ENCODE results near the gene ZNF487. TPM values are rescaled to one million over a fixed set of nuclear protein-coding genes. Genes with fewer than 3 reads are reported as not detected.

ZNF487 gene
- total RNA-seq (1 to 10 TPM; 1.5 to 4.2 TPM), polyA plus RNA-seq (7.9 TPM)

DNA sequence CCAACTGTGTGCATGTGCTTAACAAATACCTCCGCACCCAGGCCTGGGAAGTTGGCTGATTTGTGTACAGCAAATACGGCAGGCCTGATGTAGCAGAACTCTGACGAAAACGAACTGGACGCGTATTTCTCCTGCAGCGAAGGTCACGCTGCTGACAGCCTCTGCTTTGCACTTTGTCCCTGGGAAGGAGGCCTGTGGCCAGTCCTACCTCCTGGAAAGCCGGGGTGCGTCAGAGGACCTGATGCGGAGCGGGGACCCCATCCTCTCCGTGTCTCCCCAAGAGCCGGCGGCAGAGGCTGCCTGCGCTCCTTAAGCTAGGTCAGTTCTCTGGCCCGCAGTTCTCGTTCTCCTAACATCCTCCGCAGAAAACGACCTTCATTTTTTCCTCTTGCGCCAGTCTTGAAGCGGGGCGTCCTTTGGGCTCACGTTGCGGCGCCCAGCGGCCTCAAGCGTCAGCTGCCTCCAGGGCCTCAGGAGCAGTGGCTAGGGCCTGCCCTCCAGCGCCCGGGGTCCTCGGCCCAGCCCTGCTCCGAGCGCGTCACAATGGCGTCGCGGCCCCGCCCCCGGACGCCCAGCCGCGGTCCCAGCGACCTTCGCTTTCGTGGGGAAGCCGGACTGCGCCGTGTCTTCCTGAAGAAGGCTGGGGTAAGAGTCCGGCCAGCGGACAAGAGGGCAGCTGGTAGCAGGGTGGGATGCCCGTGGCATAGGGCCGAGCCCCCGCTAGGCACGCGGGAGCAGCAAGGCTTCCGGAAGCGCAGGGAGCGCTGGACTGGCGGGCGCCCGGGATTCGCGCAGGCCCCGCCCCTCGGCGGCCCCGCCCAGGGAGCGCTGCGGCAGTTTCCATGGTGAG is at the start of gene ZNF487:
ZNF487 (plus strand) TSS at position 821 of the 850 bp plus-strand sequence. CDS start 38,703 bp downstream, outside the sequence.
- Mint-ChIP-seq H3K4me1 (peaks cover 20 to 36% (median 30%) of the 10 kb centered on the region in 3 donors), H3K36me3 (peaks cover 0 to 7% (median 4%) of the 10 kb centered on the region in 3 donors), H3K9me3 (no peaks in the 10 kb centered on the region), H3K27me3 (no peaks in the 10 kb centered on the region), H3K4me3 (peak within 1 kb of the TSS; percentile 94 to 100 (median 97)), H3K27ac (peak within 1 kb of the TSS; percentile 96 to 100 (median 99))
- Histone ChIP-seq H3K27ac (ENCODE audit: low read depth, low read length) (peak within 1 kb of the TSS; percentile 100), H3K36me3 (ENCODE audit: insufficient read depth, low read length) (no peaks in the 10 kb centered on the region), H3K27me3 (ENCODE audit: insufficient read depth, low read length, poor library complexity, severe bottlenecking) (no peaks in the 10 kb centered on the region), H3K9me3 (ENCODE audit: low read length) (no peaks in the 10 kb centered on the region), H3K4me3 (ENCODE audit: low read length) (peak within 1 kb of the TSS; percentile 99), H3K4me1 (ENCODE audit: insufficient read depth, low read length) (peaks cover 12% of the 10 kb centered on the region)
- CTCF ChIA-PET, result interaction anchor here (1.1 to 3.3 kb wide), 10 partner anchors 9 to 143 kb away, joined by 3 to 13 read pairs (median 5); no protein-coding TSS in a partner anchor
- peak; percentile 80 to 97 (median 94) for DNase-seq
- POLR2A ChIA-PET, result interaction anchor here (0.7 to 3.4 kb wide), 11 partner anchors 13 to 298 kb away, joined by 3 to 17 read pairs (median 4); partner anchors contain the start of genes CSGALNACT2 and HNRNPF

DNA sequence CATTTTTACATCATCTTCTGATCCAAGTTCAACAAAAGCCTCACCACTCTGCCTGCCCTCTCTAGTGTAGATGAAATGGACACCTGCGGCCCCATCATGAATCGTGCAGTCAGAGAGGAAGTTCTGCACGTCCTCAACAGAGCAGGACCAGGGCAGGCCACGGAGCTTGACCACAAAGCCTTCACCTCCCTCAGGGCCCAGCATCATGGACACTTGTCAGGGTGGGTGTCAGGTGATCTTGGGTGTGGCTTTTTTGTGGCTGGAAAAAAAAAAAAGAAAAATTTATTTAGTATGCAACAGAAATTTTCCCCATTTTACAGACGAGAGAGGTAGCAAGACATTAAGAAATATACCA is 49.3 kb upstream of the ZNF487 start:
- Mint-ChIP-seq H3K9me3 (no peaks in the 10 kb centered on the region), H3K36me3 (peaks cover 11 to 78% (median 31%) of the 10 kb centered on the region in 3 donors), H3K4me1 (peaks cover 46 to 83% (median 67%) of the 10 kb centered on the region in 3 donors), H3K4me3 (no peak overlapping the region), H3K27me3 (peaks cover 0 to 3% of the 10 kb centered on the region in 2 donors), H3K27ac (peak overlapping the region in 7 of 8 donors; percentile 55 to 93 (median 80))
- Histone ChIP-seq H3K27ac (ENCODE audit: low read depth, low read length) (peak overlapping the region; percentile 1), H3K36me3 (ENCODE audit: insufficient read depth, low read length) (peaks cover 61% of the 10 kb centered on the region), H3K9me3 (ENCODE audit: low read length) (no peaks in the 10 kb centered on the region), H3K4me3 (ENCODE audit: low read length) (no peak overlapping the region), H3K4me1 (ENCODE audit: insufficient read depth, low read length) (peaks cover 40% of the 10 kb centered on the region), H3K27me3 (ENCODE audit: insufficient read depth, low read length, poor library complexity, severe bottlenecking) (no peaks in the 10 kb centered on the region)
- CTCF ChIA-PET, result interaction anchor here (1.4 to 1.5 kb wide), 2 partner anchors 95 to 183 kb away, joined by 3 read pairs; no protein-coding TSS in a partner anchor
- POLR2A ChIA-PET, result interaction anchor here (0.7 kb wide), 2 partner anchors 14 to 70 kb away, joined by 4 read pairs; no protein-coding TSS in a partner anchor
- DNase-seq, result peak in 1 of 5 donors; percentile 26

DNA sequence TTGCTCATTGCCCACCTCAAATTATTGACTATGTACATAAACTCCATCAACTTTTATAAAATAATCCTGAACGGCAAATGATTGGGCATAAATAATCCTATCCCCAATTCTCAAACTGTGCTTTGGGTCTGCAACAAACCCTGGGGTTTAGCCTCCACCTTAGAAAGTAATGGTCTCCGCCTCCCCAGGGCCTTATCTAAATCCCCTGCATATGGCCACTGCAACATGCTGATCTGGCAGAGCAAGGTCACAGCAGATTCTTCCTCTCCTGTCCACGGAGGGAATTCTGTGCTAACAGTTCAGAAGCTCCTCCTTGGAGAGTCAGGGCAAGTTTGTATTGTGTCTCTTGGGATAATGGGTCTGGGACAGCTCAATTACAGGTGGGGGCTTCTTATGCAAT is 47.0 kb upstream of the ZNF487 start:
- no peaks in the 10 kb centered on the region for H3K9me3 Mint-ChIP-seq
- no peaks in the 10 kb centered on the region for H3K9me3 ChIP-seq (ENCODE audit: low read length)
- H3K4me3 ChIP-seq (ENCODE audit: low read length), result no peak overlapping the region
- no peak overlapping the region for H3K27ac ChIP-seq (ENCODE audit: low read depth, low read length)
- H3K27me3 Mint-ChIP-seq, result peaks cover 0 to 3% of the 10 kb centered on the region in 2 donors
- H3K4me1 Mint-ChIP-seq, result peaks cover 61 to 87% (median 84%) of the 10 kb centered on the region in 3 donors
- ChIA-PET CTCF (interaction anchor here (0.7 to 2.0 kb wide), 8 partner anchors 8 to 97 kb away, joined by 3 to 5 read pairs (median 4); partner anchors contain the start of gene HNRNPF), POLR2A (interaction anchor here (1.0 kb wide), 1 partner anchor 11 kb away, joined by 3 read pairs; no protein-coding TSS in a partner anchor)
- no peak overlapping the region for H3K4me3 Mint-ChIP-seq
- no peaks in the 10 kb centered on the region for H3K27me3 ChIP-seq (ENCODE audit: insufficient read depth, low read length, poor library complexity, severe bottlenecking)
- H3K36me3 Mint-ChIP-seq, result peaks cover 16 to 92% (median 37%) of the 10 kb centered on the region in 3 donors
- no peak for DNase-seq
- peaks cover 58% of the 10 kb centered on the region for H3K4me1 ChIP-seq (ENCODE audit: insufficient read depth, low read length)
- H3K36me3 ChIP-seq (ENCODE audit: insufficient read depth, low read length), result peaks cover 73% of the 10 kb centered on the region
- peak overlapping the region; percentile 79 to 98 (median 87) for H3K27ac Mint-ChIP-seq

DNA sequence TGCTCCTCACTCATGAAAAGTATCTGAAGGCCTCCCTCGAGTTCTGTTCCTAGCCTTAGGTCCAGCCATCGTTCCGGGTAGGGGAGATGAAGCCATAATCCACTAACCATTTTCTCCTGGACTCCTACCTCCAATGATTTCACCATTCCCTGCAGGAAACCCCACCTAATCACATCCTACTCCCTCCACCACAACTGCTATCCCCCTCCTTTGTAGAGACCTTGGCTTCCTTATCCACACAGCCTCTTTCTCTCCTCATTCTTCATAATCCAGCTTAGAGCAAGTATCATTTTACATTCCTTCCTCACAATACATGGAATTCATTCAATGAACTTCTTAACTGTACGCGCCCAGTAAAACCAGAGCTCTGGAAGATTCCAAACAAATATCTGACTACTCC is 46.6 kb upstream of the ZNF487 start:
- Mint-ChIP-seq H3K4me3 (no peak overlapping the region), H3K9me3 (no peaks in the 10 kb centered on the region), H3K36me3 (peaks cover 16 to 94% (median 40%) of the 10 kb centered on the region in 3 donors), H3K27ac (peak overlapping the region; percentile 52 to 98 (median 86)), H3K4me1 (peaks cover 65 to 91% (median 88%) of the 10 kb centered on the region in 3 donors), H3K27me3 (peaks cover 0 to 3% of the 10 kb centered on the region in 2 donors)
- H3K9me3 ChIP-seq (ENCODE audit: low read length), result no peaks in the 10 kb centered on the region
- DNase-seq, result no peak
- peaks cover 73% of the 10 kb centered on the region for H3K36me3 ChIP-seq (ENCODE audit: insufficient read depth, low read length)
- no peaks in the 10 kb centered on the region for H3K27me3 ChIP-seq (ENCODE audit: insufficient read depth, low read length, poor library complexity, severe bottlenecking)
- CTCF ChIA-PET, result interaction anchor here (0.7 to 2.0 kb wide), 10 partner anchors 8 to 97 kb away, joined by 3 to 5 read pairs (median 4); partner anchors contain the start of gene HNRNPF
- H3K4me3 ChIP-seq (ENCODE audit: low read length), result no peak overlapping the region
- no peak overlapping the region for H3K27ac ChIP-seq (ENCODE audit: low read depth, low read length)
- POLR2A ChIA-PET, result interaction anchor here (1.0 kb wide), 1 partner anchor 11 kb away, joined by 3 read pairs; no protein-coding TSS in a partner anchor
- H3K4me1 ChIP-seq (ENCODE audit: insufficient read depth, low read length), result peaks cover 63% of the 10 kb centered on the region

DNA sequence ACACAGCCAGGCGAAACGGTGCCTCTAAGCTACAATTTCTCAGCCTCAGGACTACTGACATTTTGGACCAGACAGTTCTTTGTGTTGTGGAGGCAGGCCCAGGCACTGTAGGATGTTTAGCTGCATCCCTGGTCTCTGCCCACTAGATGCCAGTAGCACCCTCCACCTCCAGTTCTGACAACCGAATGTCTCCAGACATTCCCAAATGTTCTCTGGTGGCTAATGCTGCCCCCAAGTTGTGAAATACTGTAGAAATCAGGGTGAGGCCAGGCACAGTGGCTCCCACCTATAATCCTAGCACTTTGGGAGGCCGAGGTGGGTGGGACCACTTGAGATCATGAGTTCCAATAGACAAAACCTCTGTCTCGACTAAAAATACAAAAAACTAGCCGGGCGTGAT is 46.2 kb upstream of the ZNF487 start:
- peaks cover 73% of the 10 kb centered on the region for H3K36me3 ChIP-seq (ENCODE audit: insufficient read depth, low read length)
- Mint-ChIP-seq H3K36me3 (peaks cover 16 to 94% (median 40%) of the 10 kb centered on the region in 3 donors), H3K9me3 (no peaks in the 10 kb centered on the region), H3K27ac (peak overlapping the region; percentile 52 to 98 (median 86)), H3K4me3 (no peak overlapping the region), H3K4me1 (peaks cover 70 to 91% (median 88%) of the 10 kb centered on the region in 3 donors), H3K27me3 (peaks cover 0 to 3% of the 10 kb centered on the region in 2 donors)
- H3K27me3 ChIP-seq (ENCODE audit: insufficient read depth, low read length, poor library complexity, severe bottlenecking), result no peaks in the 10 kb centered on the region
- H3K9me3 ChIP-seq (ENCODE audit: low read length), result no peaks in the 10 kb centered on the region
- no peak overlapping the region for H3K4me3 ChIP-seq (ENCODE audit: low read length)
- DNase-seq, result peak in 3 of 5 donors; percentile 32 to 61 (median 34)
- ChIA-PET POLR2A (interaction anchor here (0.6 to 1.0 kb wide), 2 partner anchors 10 to 125 kb away, joined by 3 to 6 read pairs; no protein-coding TSS in a partner anchor), CTCF (interaction anchor here (0.7 to 2.0 kb wide), 10 partner anchors 9 to 98 kb away, joined by 3 to 5 read pairs (median 4); partner anchors contain the start of gene HNRNPF)
- H3K4me1 ChIP-seq (ENCODE audit: insufficient read depth, low read length), result peaks cover 67% of the 10 kb centered on the region
- no peak overlapping the region for H3K27ac ChIP-seq (ENCODE audit: low read depth, low read length)

DNA sequence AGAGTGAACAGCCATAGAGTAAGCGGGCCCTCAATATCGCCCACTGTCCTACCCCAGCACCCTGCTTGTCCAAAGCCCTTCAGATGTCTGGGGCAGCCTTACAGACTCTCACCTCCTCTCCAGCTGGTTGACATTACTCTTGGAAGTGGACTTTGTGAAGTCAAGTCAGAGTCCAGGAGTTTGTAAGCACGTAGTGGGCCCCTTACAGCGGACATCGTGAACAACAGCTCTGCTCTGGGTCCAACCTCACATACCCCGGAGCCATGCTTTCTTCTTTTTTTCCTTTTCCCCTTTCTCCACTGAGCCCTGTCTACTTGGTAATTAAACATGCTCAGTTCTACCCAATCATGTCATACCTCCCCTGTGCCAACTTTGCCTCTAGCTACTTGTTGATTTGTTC is 45.4 kb upstream of the ZNF487 start:
- H3K9me3 ChIP-seq (ENCODE audit: low read length), result no peaks in the 10 kb centered on the region
- Mint-ChIP-seq H3K27me3 (peaks cover 0 to 3% of the 10 kb centered on the region in 2 donors), H3K4me3 (peak overlapping the region in 1 of 7 donors; percentile 5), H3K4me1 (peaks cover 73 to 95% (median 90%) of the 10 kb centered on the region in 3 donors), H3K9me3 (no peaks in the 10 kb centered on the region), H3K27ac (peak overlapping the region; percentile 29 to 98 (median 85)), H3K36me3 (peaks cover 16 to 94% (median 39%) of the 10 kb centered on the region in 3 donors)
- H3K4me3 ChIP-seq (ENCODE audit: low read length), result no peak overlapping the region
- H3K4me1 ChIP-seq (ENCODE audit: insufficient read depth, low read length), result peaks cover 72% of the 10 kb centered on the region
- H3K27me3 ChIP-seq (ENCODE audit: insufficient read depth, low read length, poor library complexity, severe bottlenecking), result no peaks in the 10 kb centered on the region
- ChIA-PET CTCF (interaction anchor here (1.2 to 1.4 kb wide), 2 partner anchors 29 to 71 kb away, joined by 3 to 5 read pairs; no protein-coding TSS in a partner anchor), POLR2A (no interaction called here)
- peak in 1 of 5 donors; percentile 12 for DNase-seq
- H3K27ac ChIP-seq (ENCODE audit: low read depth, low read length), result no peak overlapping the region
- H3K36me3 ChIP-seq (ENCODE audit: insufficient read depth, low read length), result peaks cover 69% of the 10 kb centered on the region

DNA sequence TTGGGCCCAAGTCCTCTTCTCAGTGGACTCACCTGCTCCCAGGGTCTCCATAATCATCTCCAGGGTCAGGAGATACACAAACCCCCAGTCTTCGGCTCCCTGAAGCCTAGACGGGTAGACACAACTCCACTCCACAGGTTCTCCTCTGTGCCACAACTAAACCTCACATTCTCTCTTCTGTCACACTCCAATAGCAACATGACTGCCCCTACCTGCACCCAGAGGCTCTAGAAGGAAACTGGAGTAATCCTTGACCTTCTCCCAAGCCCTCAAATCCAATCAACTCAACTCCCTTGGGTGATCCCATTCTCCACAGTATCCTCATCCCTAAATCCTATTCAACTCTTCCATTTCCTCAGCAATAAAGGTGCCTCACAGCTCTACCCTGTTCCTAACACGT is 44.2 kb upstream of the ZNF487 start:
- DNase-seq, result no peak
- H3K4me3 ChIP-seq (ENCODE audit: low read length), result no peak overlapping the region
- peaks cover 74% of the 10 kb centered on the region for H3K4me1 ChIP-seq (ENCODE audit: insufficient read depth, low read length)
- CTCF ChIA-PET, result no interaction called here
- H3K27ac Mint-ChIP-seq, result peak overlapping the region; percentile 36 to 98 (median 90)
- H3K9me3 Mint-ChIP-seq, result no peaks in the 10 kb centered on the region
- no peak overlapping the region for H3K4me3 Mint-ChIP-seq
- H3K36me3 Mint-ChIP-seq, result peaks cover 9 to 85% (median 27%) of the 10 kb centered on the region in 3 donors
- H3K4me1 Mint-ChIP-seq, result peaks cover 64 to 90% (median 87%) of the 10 kb centered on the region in 3 donors
- H3K27me3 Mint-ChIP-seq, result no peaks in the 10 kb centered on the region
- POLR2A ChIA-PET, result no interaction called here
- H3K9me3 ChIP-seq (ENCODE audit: low read length), result no peaks in the 10 kb centered on the region
- no peaks in the 10 kb centered on the region for H3K27me3 ChIP-seq (ENCODE audit: insufficient read depth, low read length, poor library complexity, severe bottlenecking)
- H3K36me3 ChIP-seq (ENCODE audit: insufficient read depth, low read length), result peaks cover 56% of the 10 kb centered on the region
- peak overlapping the region; percentile 21 for H3K27ac ChIP-seq (ENCODE audit: low read depth, low read length)
